ENCODE measurements around the gene MYRFL. TPM values are rescaled to one million over a fixed set of nuclear protein-coding genes. Genes with fewer than 3 reads are reported as not detected.

The MYRFL gene
- total and polyA plus RNA-seq, 2 of the 8 experiments (the other 6 are each of a cell fraction or from before 2014, with no cell fraction given) = 1.1 to 2.0 TPM

GRCh38 chr12:69913526-69913925 lies 88.5 kb downstream of the MYRFL start:
- Histone ChIP-seq H3K18ac (ENCODE audit: extremely low read depth, low read length) (no peak overlapping the region), H3K27ac (ENCODE audit: low read depth, low read length) (no peak overlapping the region), H4K5ac (ENCODE audit: insufficient read length, low read depth, low read length) (no peak overlapping the region), H3K4me2 (ENCODE audit: insufficient read depth in 1 of 2, low read depth in 2 of 2, low read length in 2 of 2) (no peak overlapping the region), H3K36me3 (ENCODE audit: control insufficient read depth in 2 of 4, insufficient read depth in 4 of 4, low read length in 3 of 4) (no peaks in the 10 kb centered on the region), H2BK20ac (ENCODE audit: low read length) (no peak overlapping the region), H3K4me1 (replicated peaks in 1 of 4; ENCODE audit: control insufficient read depth in 3 of 4, insufficient read depth in 4 of 4, low read length in 3 of 4) (no peaks in the 10 kb centered on the region), H4K8ac (ENCODE audit: extremely low read depth, insufficient read depth, low read length) (no peak overlapping the region), H2AK5ac (ENCODE audit: low read depth, low read length) (no peak overlapping the region), H3K79me2 (ENCODE audit: control insufficient read depth in 1 of 2, insufficient read depth in 2 of 2, low read length in 2 of 2) (no peaks in the 10 kb centered on the region), H3K9me3 (ENCODE audit: insufficient read depth in 2 of 2, low read depth in 1 of 2, low read length in 1 of 2) (peaks cover 3 to 4% of the 10 kb centered on the region in 2 experiments; a peak in 1 of 4 replicates), H2BK120ac (replicated peaks; ENCODE audit: low read depth, low read length) (no peak overlapping the region), H2BK5ac (ENCODE audit: low read depth, low read length) (no peak overlapping the region), H3K14ac (ENCODE audit: insufficient read length) (no peak overlapping the region), H2AFZ (ENCODE audit: low read length) (no peak overlapping the region), H3K23ac (ENCODE audit: insufficient read length) (no peak overlapping the region), H4K20me1 (replicated peaks in 1 of 2; ENCODE audit: control insufficient read depth in 1 of 2, insufficient read depth in 2 of 2, low read length in 2 of 2) (no peaks in the 10 kb centered on the region), H3K56ac (replicated peaks; ENCODE audit: insufficient read length, low read depth, low read length) (no peak overlapping the region), H3K4ac (replicated peaks; ENCODE audit: insufficient read length, low read depth, low read length) (no peak overlapping the region), H3K79me1 (ENCODE audit: low read depth, low read length) (no peaks in the 10 kb centered on the region), H3K23me2 (ENCODE audit: low read depth, low read length) (no peaks in the 10 kb centered on the region), H3K27me3 (replicated peaks in 1 of 4; ENCODE audit: control insufficient read depth in 3 of 4, extremely low read depth in 1 of 4, insufficient read depth in 3 of 4, low read length in 3 of 4) (no peaks in the 10 kb centered on the region), H2BK15ac (ENCODE audit: low read length) (no peak overlapping the region), H4K91ac (replicated peaks; ENCODE audit: insufficient read length, low read length) (no peak overlapping the region), H3K4me3 (ENCODE audit: extremely low read depth in 1 of 4, insufficient read depth in 2 of 4, low read depth in 3 of 4, low read length in 4 of 4) (no peak overlapping the region), H3K9ac (replicated peaks in 1 of 4; ENCODE audit: extremely low read depth in 1 of 4, low read depth in 3 of 4, low read length in 3 of 4) (no peak overlapping the region), H2BK12ac (ENCODE audit: low read depth, low read length) (no peak overlapping the region)
- DNase-seq (ENCODE audit: low read depth in 1 of 2, low spot score in 2 of 2) (no peak), FAIRE-seq (no peak)
- CTCF ChIA-PET (ENCODE audit: partially characterized antibody) = no interaction called here
- POLR2A ChIA-PET (ENCODE audit: partially characterized antibody) = no interaction called here
- WGBS, 2 experiments (ENCODE audit: extremely low coverage in 1 of 2, insufficient coverage in 1 of 2, insufficient read length in 1 of 2, insufficient replicate concordance in 2 of 2, low coverage in 1 of 2, low lambda C conversion rate in 2 of 2, missing lambda C conversion rate in 1 of 2) = 88% methylated on average over 3 of the region's 3 CpGs; no CpG with 5 or more reads in 1 of the 2 experiments
- TF ChIP-seq CHD7 (IDR thresholded peaks at IDR 0.05; ENCODE audit: insufficient replicate concordance, low read length) = no peak
